ENCODE results near the gene MACF1. TPM values are rescaled to one million over a fixed set of nuclear protein-coding genes. Genes with fewer than 3 reads are reported as not detected.
A peak's percentile ranks its signal among the peaks of the same experiment; 100 is the strongest.

Gene MACF1
- total and polyA plus RNA-seq, 2 donors (not counting 1 experiment from before 2014, with no cell fraction given): 64.1 to 159 TPM

DNA sequence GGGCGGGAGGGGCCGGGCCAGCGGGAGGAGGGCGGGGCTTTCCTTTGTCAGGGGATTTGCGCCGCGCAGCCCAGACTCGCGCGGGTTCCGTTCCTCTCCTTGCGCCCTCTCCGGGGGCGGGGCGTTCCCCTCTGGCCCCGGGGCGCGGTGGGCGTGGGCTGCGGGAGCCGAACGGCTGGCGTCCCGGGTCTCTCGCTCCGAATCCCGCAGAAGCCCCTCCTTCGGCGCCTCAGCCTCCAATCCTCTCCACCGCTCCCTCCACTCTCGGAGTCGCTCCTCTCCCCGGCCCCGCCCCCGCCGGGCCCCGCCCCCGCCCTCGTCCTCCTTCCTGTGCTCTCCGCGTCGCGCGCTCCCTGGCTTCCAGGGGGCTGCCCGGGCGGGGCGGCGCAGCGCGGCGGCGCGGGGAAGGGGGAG, 204.2 kb downstream of the MACF1 start:
- intact Hi-C loops (cut with micrococcal nuclease): loop anchor here (1.0 to 5.0 kb wide), 4 partner anchors 9 to 211 kb away; no protein-coding TSS in a partner anchor
- Histone ChIP-seq H3K4me3 (ENCODE audit: control extremely low read depth in 1 of 5, extremely low read depth in 1 of 5, insufficient read depth in 1 of 5, low read depth in 2 of 5, low read length in 4 of 5) (peak overlapping the region in 4 of 5 experiments; percentile 47 to 70 (median 64)), H3K27ac (ENCODE audit: low read length in 2 of 2) (peak overlapping the region in 1 of 2 donors; percentile 54), H3K27me3 (replicated peaks in 1 of 4; ENCODE audit: control extremely low read depth in 1 of 4, control insufficient read depth in 3 of 4, insufficient read depth in 4 of 4, low read length in 3 of 4) (no peaks in the 10 kb centered on the region), H3K36me3 (replicated peaks in 1 of 2; ENCODE audit: control extremely low read depth in 1 of 2, control insufficient read depth in 1 of 2, extremely low read depth in 1 of 2, insufficient read depth in 2 of 2, low read length in 1 of 2) (no peaks in the 10 kb centered on the region), H4K20me1 (ENCODE audit: control insufficient read depth, insufficient read depth, low read length, poor library complexity, severe bottlenecking) (peaks cover 78% of the 10 kb centered on the region), H3K9ac (ENCODE audit: low read length) (peak overlapping the region; percentile 72), H2AFZ (ENCODE audit: insufficient read depth, low read depth, low read length, poor library complexity, severe bottlenecking) (peak overlapping the region; percentile 41), H3K4me1 (ENCODE audit: control insufficient read depth in 2 of 2, insufficient read depth in 2 of 2, low read length in 2 of 2) (peaks cover 16 to 19% of the 10 kb centered on the region in 2 donors), H3K9me3 (ENCODE audit: control extremely low read depth in 1 of 3, control insufficient read depth in 2 of 3, insufficient read depth in 1 of 3, low read length in 2 of 3) (no peaks in the 10 kb centered on the region), H3K4me2 (replicated peaks; ENCODE audit: low read depth, low read length, poor library complexity, severe bottlenecking) (peak overlapping the region; percentile 95), H3K79me2 (ENCODE audit: control insufficient read depth, insufficient read depth, low read length) (peaks cover 50% of the 10 kb centered on the region)
- H3K27ac Mint-ChIP-seq: no peak overlapping the region
- no peaks in the 10 kb centered on the region for H3K27me3 Mint-ChIP-seq
- DNase-seq (peak; percentile 87), ATAC-seq (ENCODE audit: low read depth) (peak; percentile 86)
- CTCF ChIA-PET: interaction anchor here (0.9 to 1.6 kb wide), 2 partner anchors 21 to 310 kb away, joined by 3 to 5 read pairs; no protein-coding TSS in a partner anchor
- WGBS (ENCODE audit: insufficient coverage): under 1% methylated on average over 35 of the region's 53 CpGs
- H3K4me1 Mint-ChIP-seq: peaks cover 30% of the 10 kb centered on the region
- H3K9me3 Mint-ChIP-seq (ENCODE audit: insufficient read depth): no peaks in the 10 kb centered on the region
- TF ChIP-seq, protein P1, sequence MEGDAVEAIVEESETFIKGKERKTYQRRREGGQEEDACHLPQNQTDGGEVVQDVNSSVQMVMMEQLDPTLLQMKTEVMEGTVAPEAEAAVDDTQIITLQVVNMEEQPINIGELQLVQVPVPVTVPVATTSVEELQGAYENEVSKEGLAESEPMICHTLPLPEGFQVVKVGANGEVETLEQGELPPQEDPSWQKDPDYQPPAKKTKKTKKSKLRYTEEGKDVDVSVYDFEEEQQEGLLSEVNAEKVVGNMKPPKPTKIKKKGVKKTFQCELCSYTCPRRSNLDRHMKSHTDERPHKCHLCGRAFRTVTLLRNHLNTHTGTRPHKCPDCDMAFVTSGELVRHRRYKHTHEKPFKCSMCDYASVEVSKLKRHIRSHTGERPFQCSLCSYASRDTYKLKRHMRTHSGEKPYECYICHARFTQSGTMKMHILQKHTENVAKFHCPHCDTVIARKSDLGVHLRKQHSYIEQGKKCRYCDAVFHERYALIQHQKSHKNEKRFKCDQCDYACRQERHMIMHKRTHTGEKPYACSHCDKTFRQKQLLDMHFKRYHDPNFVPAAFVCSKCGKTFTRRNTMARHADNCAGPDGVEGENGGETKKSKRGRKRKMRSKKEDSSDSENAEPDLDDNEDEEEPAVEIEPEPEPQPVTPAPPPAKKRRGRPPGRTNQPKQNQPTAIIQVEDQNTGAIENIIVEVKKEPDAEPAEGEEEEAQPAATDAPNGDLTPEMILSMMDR (IDR thresholded peaks at IDR 0.05): no peak
- TF ChIP-seq EZH2 (IDR thresholded peaks at IDR 0.05; ENCODE audit: borderline replicate concordance, insufficient read depth, low read depth, low read length, poor library complexity, severe bottlenecking): no peak
- peak overlapping the region; percentile 90 for H3K4me3 Mint-ChIP-seq
- POLR2A ChIA-PET: interaction anchor here (0.6 to 1.2 kb wide), 3 partner anchors 18 to 221 kb away, joined by 3 to 5 read pairs (median 5); no protein-coding TSS in a partner anchor
